Epithelial cell of prostate (primary cell): ENCODE results near the gene METAP1D.
"Not testable (repeated sequence)": the region's sequence is repeated elsewhere in the genome, so short reads cannot be mapped to it uniquely, and the experiment has no call there.

ENCODE experiments used
- DNase-seq: peaks from one replicate; pipeline ENCODE4 v3.0.0-alpha.2; 2011; ENCODE audit warnings: low read depth, low spot score
- H3K27ac ChIP-seq: fragments of 450-650 bp; 2 replicates; pipeline ENCODE4 v1.5.1; 2017; ENCODE audit warnings: mild to moderate bottlenecking

The METAP1D gene

DNA sequence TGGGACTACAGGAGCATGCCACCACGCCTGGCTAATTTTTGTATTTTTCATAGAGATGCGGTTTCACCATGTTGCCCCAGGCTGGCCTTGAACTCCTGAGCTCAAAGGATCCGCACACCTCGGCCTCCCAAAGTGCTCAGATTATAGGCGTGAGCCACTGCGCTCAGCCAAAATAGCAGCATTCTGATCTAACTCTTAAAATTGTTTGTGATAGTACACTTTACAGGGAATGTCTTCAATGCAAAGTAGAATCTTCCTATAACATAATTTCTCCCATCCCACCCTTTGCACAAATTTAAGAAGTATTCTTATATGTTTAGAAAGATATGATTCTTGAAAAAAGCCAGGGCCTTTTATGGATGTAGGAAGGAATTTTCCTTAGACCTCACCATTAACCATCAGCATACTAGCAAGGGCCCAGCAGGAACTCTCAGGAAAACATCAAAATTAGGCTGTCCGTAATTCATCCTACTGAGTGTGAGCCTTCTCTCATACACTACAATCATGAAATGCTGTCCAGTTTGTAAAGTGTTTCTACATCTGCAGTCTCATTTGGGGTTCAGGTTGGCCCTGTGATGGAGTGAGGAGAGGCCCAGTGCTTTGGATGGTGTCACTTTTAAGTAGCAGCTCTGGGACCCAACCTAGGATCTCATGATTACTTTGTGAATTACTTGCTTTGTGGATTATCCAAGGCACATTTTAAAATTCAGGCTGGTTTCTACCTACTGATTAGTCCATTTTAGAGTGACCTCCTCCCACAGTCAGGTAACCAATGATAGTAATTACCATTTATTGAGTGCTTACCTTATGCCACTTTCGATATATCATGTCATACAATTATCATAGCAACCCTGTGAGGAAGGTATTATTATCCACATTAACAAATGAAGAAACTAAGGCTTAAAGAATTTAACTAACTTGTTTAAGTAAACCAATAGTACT is 48.1 kb downstream of the METAP1D start:
- no peak overlapping the region for H3K27ac ChIP-seq
- no peak for DNase-seq

- H3K27ac ChIP-seq, result no peak overlapping the region
- DNase-seq, result no peak
Measured at GRCh38 chr2:172048508-172049503, 49.1 kb downstream of the METAP1D start.

- no peak for DNase-seq
- no peak overlapping the region for H3K27ac ChIP-seq
Measured at GRCh38 chr2:172049567-172050120, 49.9 kb downstream of the METAP1D start.

DNA sequence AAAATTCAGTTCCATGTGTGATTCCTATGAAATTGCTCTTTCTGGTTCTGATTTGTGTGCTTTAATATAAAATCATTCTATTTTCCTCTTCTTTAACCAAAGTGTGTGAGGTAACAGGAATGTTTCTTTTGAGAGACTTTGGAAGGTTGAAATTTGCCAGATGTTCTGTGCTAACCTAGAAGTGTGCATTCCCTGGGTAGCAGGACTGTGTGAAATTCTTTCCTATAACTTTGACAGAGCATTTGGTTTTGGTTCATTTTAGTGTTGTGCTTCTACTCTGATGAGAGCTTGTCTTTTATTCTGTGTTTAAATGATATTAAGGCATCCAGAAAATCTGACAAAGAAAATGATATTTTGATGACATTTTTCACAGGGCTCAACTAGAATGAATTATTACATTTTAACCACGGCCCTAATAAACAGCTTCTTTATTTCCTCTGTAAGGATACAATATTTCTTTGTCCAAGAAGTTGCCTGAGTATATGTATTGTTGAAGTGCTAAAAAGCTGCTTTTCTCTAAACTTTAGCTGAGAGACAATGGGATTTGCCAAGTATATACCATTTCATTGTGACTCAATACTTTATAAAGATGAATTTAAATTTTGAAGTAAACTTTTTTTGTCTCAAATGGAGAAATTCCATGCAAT is 50.8 kb downstream of the METAP1D start:
- no peak overlapping the region for H3K27ac ChIP-seq
- DNase-seq, result no peak

DNA sequence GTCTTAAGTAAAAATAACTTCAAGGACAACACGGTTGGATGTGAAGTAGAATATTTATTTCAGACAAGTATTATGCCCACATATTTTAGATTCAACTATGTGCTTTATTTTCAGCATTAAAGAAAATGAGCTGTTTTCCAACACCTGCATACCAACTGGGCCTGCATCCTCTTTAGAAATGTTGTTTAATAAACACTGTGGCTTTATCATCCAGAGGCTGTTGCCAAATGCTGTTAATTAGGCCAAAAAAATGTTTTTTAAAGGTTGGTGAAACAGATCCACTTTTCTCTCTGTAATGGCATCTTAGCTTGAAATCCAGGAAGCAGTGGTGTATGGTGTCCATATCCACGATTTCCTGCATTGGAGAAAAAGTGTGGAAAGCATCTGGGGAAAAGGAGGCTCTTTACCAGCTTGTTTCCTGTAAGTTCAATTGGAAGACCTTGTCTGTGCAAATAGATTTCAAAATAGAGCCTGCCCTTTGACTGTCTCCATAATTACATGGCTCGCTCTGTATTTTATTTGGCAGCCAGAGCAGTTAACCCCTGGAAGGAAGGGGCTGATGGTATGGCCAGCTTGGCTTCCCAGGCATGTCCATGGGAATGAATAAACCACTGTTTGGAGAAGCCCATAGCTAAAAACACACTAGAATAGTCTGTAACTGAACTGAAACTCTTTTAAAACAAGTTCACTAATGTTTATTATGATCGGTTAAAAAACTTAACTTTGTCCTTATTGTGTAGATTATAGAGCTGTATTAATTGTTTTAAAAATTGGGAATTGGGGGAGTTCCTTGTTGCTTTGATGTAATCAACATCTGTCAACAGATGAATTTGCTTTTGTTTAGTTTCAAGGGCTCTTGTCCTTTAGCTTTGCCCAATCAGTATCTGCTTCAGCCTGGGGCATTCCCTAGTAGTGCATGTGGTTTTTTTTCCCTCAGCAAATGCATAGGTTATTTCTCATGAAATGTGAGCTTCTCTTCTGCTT is 52.5 kb downstream of the METAP1D start:
- DNase-seq, result no peak
- H3K27ac ChIP-seq, result no peak overlapping the region

GRCh38 chr2:172053486-172053885 is 53.7 kb downstream of the METAP1D start:
- no peak for DNase-seq
- H3K27ac ChIP-seq, result no peak overlapping the region

DNA sequence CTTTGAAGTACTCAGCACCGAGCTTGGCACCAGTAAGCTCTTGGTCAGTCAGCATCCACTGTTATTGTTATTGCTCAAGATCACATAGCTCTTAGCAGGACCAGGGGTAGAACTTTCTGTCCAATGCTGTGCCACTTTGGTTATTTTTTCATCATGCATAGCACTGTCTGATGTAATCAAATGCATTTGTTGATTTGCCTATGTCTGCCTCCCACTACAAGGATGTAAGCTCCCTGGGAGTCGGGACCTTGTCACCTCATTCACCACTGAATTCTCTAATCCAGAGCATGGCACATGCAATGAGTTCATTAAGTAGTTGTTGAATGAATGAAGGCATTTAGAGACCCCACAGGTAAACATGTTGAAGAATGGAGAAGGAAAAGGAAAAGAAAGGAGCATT is 56.5 kb downstream of the METAP1D start:
- DNase-seq, result no peak

GRCh38 chr2:172058660-172059059 is 58.9 kb downstream of the METAP1D start:
- H3K27ac ChIP-seq, result no peak overlapping the region
- no peak for DNase-seq

More for the DNA sequence above, 56.5 kb downstream of the METAP1D start:
- H3K27ac ChIP-seq, result no peak overlapping the region

DNA sequence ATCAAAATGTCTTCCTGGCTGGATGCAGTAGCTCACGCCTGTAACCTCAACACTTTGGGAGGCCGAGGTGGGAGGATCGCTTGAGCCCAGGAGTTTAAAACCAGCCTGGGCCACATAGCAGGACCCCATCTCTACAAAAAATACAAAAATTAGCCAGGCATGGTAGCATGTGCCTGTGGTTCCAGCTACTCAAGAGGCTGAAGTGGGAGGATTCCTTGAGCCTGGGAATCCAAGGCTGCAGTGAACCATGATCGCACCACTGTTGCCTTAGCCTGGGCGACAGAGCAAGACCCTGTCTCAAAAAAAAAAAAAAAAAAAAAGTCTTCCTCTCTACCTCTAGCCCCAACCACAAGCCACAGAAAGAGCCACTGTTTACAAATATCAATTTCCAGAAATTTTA is 60.4 kb downstream of the METAP1D start:
- not testable (repeated sequence) for DNase-seq, H3K27ac ChIP-seq

DNA sequence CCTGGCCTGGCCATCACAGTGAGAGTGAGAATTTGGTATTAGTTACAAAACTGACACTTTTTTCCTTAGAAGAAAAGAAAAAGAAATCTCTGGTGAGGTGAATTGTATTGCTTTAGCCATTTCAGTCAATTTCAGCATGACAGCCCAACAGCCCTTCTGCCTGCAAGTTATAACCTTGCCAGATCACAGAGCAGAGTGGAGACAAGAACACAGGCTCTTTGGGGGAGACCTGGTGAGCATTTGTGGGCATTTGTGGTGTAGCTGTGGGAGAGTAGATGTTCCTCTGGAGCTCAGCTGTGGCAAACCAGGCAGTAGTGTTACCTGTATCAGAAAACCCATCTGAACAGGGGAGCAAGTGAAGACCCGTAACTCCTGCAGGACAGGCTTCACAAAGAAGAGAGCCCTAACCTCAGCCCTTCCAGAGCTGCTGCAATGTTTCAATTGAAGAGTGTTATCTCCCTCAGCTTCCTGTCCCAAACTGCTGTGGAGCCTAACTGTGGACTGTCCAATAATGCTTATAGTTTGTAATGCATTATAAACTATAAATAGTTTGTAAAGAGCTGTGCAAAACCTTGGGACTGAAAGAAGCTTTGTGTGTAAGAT is 62.8 kb downstream of the METAP1D start:
- no peak overlapping the region for H3K27ac ChIP-seq
- DNase-seq, result no peak

- H3K27ac ChIP-seq, result no peak overlapping the region
- DNase-seq, result no peak
Measured at GRCh38 chr2:172063446-172063845, 63.7 kb downstream of the METAP1D start.

DNA sequence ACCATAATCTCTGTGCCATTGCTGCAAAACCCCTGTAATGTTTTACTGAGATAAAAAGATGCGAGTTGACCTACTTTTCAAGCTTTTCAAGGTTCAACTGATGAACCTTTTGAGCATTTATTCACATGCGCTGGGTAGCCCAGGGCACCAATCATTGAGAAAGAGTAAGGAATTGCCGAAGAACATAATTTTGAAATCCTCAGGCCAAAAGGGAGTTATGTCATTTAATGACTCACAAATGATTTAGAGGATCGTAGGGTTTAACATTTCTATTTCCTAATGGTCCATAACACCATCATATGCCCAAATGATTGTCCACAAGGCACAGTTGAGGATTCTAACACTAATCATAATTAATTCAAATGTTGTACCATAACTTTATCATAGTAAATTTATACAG is 65.4 kb downstream of the METAP1D start:
- H3K27ac ChIP-seq, result no peak overlapping the region
- no peak for DNase-seq

- DNase-seq, result no peak
- no peak overlapping the region for H3K27ac ChIP-seq
Measured at GRCh38 chr2:172066394-172066886, 66.7 kb downstream of the METAP1D start.

DNA sequence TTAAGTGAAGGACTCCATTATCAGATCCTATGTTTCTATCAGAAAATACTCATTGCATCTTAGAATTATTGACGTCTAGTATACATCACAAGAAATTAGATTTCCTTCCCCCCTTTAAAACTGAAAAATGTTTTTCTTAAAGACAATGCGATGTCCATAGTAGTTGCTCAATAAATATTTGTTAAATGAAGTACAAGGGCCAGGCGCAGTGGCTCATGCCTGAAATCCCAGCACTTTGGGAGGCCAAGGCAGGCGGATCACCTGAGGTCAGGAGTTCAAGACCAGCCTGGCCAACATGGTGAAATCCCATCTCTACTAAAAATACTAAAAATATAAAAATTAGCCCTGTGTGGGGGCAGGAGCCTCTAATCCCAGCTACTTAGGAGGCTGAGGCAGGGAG is 68.2 kb downstream of the METAP1D start:
- H3K27ac ChIP-seq, DNase-seq: not testable (repeated sequence)

DNA sequence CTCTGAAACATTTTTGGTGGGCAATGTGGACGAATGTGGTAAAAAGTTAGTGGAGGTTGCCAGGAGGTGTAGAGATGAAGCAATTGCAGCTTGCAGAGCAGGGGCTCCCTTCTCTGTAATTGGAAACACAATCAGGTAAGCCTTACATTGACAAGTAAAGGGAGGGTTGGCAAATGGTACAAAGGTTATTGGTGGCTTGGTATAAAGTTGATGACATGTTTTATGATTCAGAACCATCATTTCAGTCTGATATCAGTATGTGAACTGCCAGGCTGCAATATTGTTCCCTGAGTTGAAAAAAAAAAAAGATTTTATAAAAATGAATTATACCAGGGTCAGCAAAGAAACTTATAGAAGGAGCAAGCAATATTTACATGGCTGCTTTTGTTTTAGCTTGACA is 71.2 kb downstream of the METAP1D start:
- H3K27ac ChIP-seq, result no peak overlapping the region
- no peak for DNase-seq

GRCh38 chr2:172072303-172072702 is 72.5 kb downstream of the METAP1D start:
- DNase-seq, result no peak
- H3K27ac ChIP-seq, result no peak overlapping the region

DNA sequence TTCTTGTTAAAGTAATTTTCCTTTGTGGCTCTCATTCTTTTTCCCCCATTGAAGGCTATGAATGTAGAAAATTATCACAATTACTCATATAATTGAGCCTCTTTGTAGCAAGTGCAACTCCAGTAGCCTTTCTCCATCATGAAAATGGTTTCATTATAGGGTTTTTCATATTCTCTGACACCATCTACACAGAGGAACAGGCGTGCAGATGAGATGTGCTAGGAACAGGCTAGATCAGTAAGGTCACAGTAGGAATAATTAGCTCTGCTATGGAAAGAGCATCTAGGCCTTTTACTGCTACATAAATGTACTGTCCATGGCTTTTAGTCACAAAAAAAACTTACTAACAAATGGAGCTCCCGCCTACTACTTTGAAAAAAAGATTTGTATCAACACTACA is 73.0 kb downstream of the METAP1D start:
- DNase-seq, result no peak
- no peak overlapping the region for H3K27ac ChIP-seq

DNA sequence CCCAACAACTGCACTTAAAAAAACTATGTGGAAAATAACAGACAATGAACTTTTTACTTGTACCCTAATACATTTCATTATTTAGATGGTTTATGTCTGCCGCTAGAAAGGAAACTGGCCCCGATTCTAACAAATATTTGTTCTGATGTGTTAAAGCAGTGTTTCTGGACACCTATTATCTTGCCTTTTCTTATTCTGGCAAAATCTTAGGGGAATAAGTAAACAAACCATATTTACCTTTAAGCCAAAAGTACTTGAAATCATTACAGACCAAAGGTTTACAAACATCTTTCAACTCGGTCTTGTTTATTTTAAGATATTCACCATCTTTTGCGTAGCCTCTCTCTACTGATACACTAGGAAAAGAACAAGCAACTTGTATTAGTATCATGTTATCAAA is 73.8 kb downstream of the METAP1D start:
- no peak overlapping the region for H3K27ac ChIP-seq
- DNase-seq, result no peak
